HCT116 (cell line): Measurements from ENCODE around the gene PCDH9. TPM values are rescaled to one million over a fixed set of nuclear protein-coding genes. Genes with fewer than 3 reads are reported as not detected.

Experiments used
- ATAC-seq: fragments of 200-7000 bp; cut with Tn5 transposase; 2 replicates; pipeline ENCODE4 v1.9.1; 2020; ENCODE audit warnings: mild to moderate bottlenecking, moderate library complexity
- BruUV-seq: library from RNA; stranded (reverse); fragments of 400-500 nt; replicated peaks from 2 replicates; lab custom pipeline; 2021; lab: Mats Ljungman, UMichigan
- CTCF ChIA-PET: fragments of 300-600 bp; sonication (Branson Sonifier 250); formaldehyde crosslinking; loops from one replicate; lab custom pipeline; 2021; ENCODE audit warnings: antibody characterized with exemption; lab: Charles Lee
- POLR2A ChIA-PET: fragments of 300-600, 350-600 bp; sonication (Branson Sonifier 250); formaldehyde crosslinking; loops from one replicate; lab custom pipeline; 2021; ENCODE audit warnings: antibody characterized with exemption; lab: Charles Lee
- RAD21 ChIA-PET, 2 experiments: fragments of 300-600 bp; sonication (Branson Sonifier 250); formaldehyde crosslinking; loops; one replicate each; lab custom pipeline; 2023; ENCODE audit warnings: low total read pairs in 2 of 2; ENCODE audit not compliant: uncharacterized antibody in 2 of 2, unreplicated experiment in 2 of 2, low non-redundant PET in 1 of 2; lab: Charles Lee
- DNase-seq: peaks from one replicate; pipeline ENCODE4 v3.0.0-alpha.2; 2010; ENCODE audit warnings: low read depth, low spot score
- H2AFZ ChIP-seq: fragments of 200-600 bp; shearing (Covaris generic), sonication (generic); 2 replicates; pipeline ENCODE4 v1.6.1; 2017; ENCODE audit warnings: low read depth, mixed run types, mixed read lengths, antibody characterized with exemption, low read length; ENCODE audit not compliant: poor library complexity, severe bottlenecking
- H3K27ac ChIP-seq: 2 replicates; pipeline ENCODE4 v1.5.1; 2012; ENCODE audit warnings: low read depth, low read length
- H3K27me3 ChIP-seq: fragments of 200-600 bp; sonication (generic); 2 replicates; pipeline ENCODE4 v1.6.1; 2016; ENCODE audit warnings: mixed run types, low read length, mixed read lengths; ENCODE audit not compliant: insufficient read depth
- H3K36me3 ChIP-seq, 2 experiments: fragments of 200-500 bp in 1 of 2; fragments of 200-600 bp in 1 of 2; sonication (Bioruptor generic) in 1 of 2; sonication (generic) in 1 of 2; 2 replicates each; pipeline versions ENCODE4 v1.5.1 to v1.6.1; 2014 to 2016; ENCODE audit warnings: low read length in 2 of 2, inconsistent platforms in 1 of 2, mixed read lengths in 1 of 2, mixed run types in 1 of 2; ENCODE audit not compliant: insufficient read depth in 2 of 2, control insufficient read depth in 1 of 2
- H3K4me1 ChIP-seq, 2 experiments: fragments of 200-600 bp in 1 of 2; sonication (generic) in 1 of 2; 2 replicates each; pipeline versions ENCODE4 v1.5.1 to v1.6.1; 2012 to 2017; ENCODE audit warnings: low read length in 2 of 2, inconsistent platforms in 1 of 2, mild to moderate bottlenecking in 1 of 2, mixed read lengths in 1 of 2, mixed run types in 1 of 2, moderate library complexity in 1 of 2; ENCODE audit not compliant: insufficient read depth in 2 of 2, control insufficient read depth in 1 of 2
- H3K4me2 ChIP-seq: fragments of 200-600 bp; sonication (generic); 2 replicates; pipeline ENCODE4 v1.6.1; 2017; ENCODE audit warnings: mixed run types, low read length, mixed read lengths
- H3K4me3 ChIP-seq, 2 experiments: fragments of 200-600 bp in 1 of 2; sonication (generic) in 1 of 2; replicated peaks in 1 of 2; 2 replicates each; pipeline ENCODE4 v1.5.1; 2011 to 2016; ENCODE audit warnings: low read length in 2 of 2, control low read depth in 1 of 2, low read depth in 1 of 2, mild to moderate bottlenecking in 1 of 2, mixed read lengths in 1 of 2, mixed run types in 1 of 2
- H3K79me2 ChIP-seq: fragments of 200-600 bp; sonication (generic); 2 replicates; pipeline ENCODE4 v1.6.1; 2017; ENCODE audit warnings: mild to moderate bottlenecking, mixed run types, low read length, moderate library complexity, mixed read lengths; ENCODE audit not compliant: insufficient read depth
- H3K9ac ChIP-seq: fragments of 200-600 bp; sonication (generic); 2 replicates; pipeline ENCODE4 v1.6.1; 2016; ENCODE audit warnings: low read length, mixed read lengths
- H3K9me2 ChIP-seq: fragments of 200-600 bp; sonication (generic), shearing (Covaris generic); 2 replicates; pipeline ENCODE4 v1.6.1; 2017; ENCODE audit warnings: mixed run types, mild to moderate bottlenecking, moderate library complexity; ENCODE audit not compliant: insufficient read depth
- H3K9me3 ChIP-seq, 2 experiments: fragments of 200-500 bp in 1 of 2; fragments of 200-600 bp in 1 of 2; sonication (Bioruptor generic) in 1 of 2; sonication (generic) in 1 of 2; 2 replicates each; pipeline ENCODE4 v1.6.1; 2014 to 2017; ENCODE audit warnings: low read length in 2 of 2, mixed read lengths in 2 of 2, inconsistent platforms in 1 of 2, low read depth in 1 of 2, mild to moderate bottlenecking in 1 of 2, mixed run types in 1 of 2, moderate library complexity in 1 of 2; ENCODE audit not compliant: control insufficient read depth in 1 of 2, insufficient read depth in 1 of 2
- H4K20me1 ChIP-seq: fragments of 200-600 bp; sonication (generic), shearing (Covaris generic); 2 replicates; pipeline ENCODE4 v1.6.1; 2017; ENCODE audit warnings: mixed run types, mild to moderate bottlenecking, moderate library complexity; ENCODE audit not compliant: insufficient read depth
- ELF1 ChIP-seq: IDR thresholded peaks from 2 replicates; pipeline ENCODE4 v1.6.1; 2012; ENCODE audit warnings: low read depth, borderline replicate concordance
- EZH2 ChIP-seq: fragments of 200-600 bp; sonication (generic); IDR thresholded peaks from 2 replicates; pipeline ENCODE4 v1.6.1; 2017; ENCODE audit warnings: antibody characterized with exemption, mixed run types
- EZH2phosphoT487 ChIP-seq: fragments of 200-600 bp; IDR thresholded peaks from 2 replicates; pipeline ENCODE4 v1.6.1; 2018; ENCODE audit warnings: antibody characterized with exemption, borderline replicate concordance
- FOSL1 ChIP-seq: IDR thresholded peaks from 2 replicates; pipeline ENCODE4 v1.6.1; 2012; ENCODE audit warnings: low read depth
- POLR2A ChIP-seq: IDR thresholded peaks from 2 replicates; pipeline ENCODE4 v1.7.0; 2011; ENCODE audit warnings: borderline replicate concordance; ENCODE audit not compliant: insufficient read depth, insufficient read length; ENCODE audit errors: extremely low read depth
- POLR2AphosphoS5 ChIP-seq: IDR thresholded peaks from 2 replicates; pipeline ENCODE4 v1.6.1; 2011; ENCODE audit warnings: mild to moderate bottlenecking, low read depth, low read length, moderate library complexity
- TCF7L2 ChIP-seq: IDR thresholded peaks from 2 replicates; pipeline ENCODE4 v1.7.0; 2011; ENCODE audit warnings: borderline replicate concordance, inconsistent platforms; ENCODE audit not compliant: insufficient read depth, insufficient read length; ENCODE audit errors: extremely low read depth
- ZNF274 ChIP-seq: fragments of 200-500 bp; sonication (Bioruptor generic); IDR thresholded peaks from 2 replicates; pipeline ENCODE4 v1.6.1; 2014; ENCODE audit warnings: mild to moderate bottlenecking, low read depth, low read length, inconsistent platforms
- intact Hi-C: fragments of 100-400 bp; cut with micrococcal nuclease; formaldehyde crosslinking; loops from 2 replicates; pipeline ENCODE4 v1.10.0; 2022
- total RNA-seq: library from RNA; stranded (reverse); gene quantifications from one replicate; pipeline ENCODE4 v1.2.1, GENCODE V29; 2021; ENCODE audit not compliant: unreplicated experiment
- TF ChIP-seq, protein P1 (sequence below): IDR thresholded peaks from 2 replicates; pipeline ENCODE4 v1.6.1; 2012
- TF ChIP-seq, protein P2 (sequence below): IDR thresholded peaks from 2 replicates; pipeline ENCODE4 v1.6.1; 2012
- TF ChIP-seq, protein P3 (sequence below): IDR thresholded peaks from 2 replicates; pipeline ENCODE4 v1.6.1; 2011; ENCODE audit warnings: mild to moderate bottlenecking, low read length, moderate library complexity; ENCODE audit not compliant: insufficient replicate concordance; ENCODE audit errors: extremely low read depth

The PCDH9 gene
- total RNA-seq, 1 experiment from 2014 or later: 0.02 TPM

DNA sequence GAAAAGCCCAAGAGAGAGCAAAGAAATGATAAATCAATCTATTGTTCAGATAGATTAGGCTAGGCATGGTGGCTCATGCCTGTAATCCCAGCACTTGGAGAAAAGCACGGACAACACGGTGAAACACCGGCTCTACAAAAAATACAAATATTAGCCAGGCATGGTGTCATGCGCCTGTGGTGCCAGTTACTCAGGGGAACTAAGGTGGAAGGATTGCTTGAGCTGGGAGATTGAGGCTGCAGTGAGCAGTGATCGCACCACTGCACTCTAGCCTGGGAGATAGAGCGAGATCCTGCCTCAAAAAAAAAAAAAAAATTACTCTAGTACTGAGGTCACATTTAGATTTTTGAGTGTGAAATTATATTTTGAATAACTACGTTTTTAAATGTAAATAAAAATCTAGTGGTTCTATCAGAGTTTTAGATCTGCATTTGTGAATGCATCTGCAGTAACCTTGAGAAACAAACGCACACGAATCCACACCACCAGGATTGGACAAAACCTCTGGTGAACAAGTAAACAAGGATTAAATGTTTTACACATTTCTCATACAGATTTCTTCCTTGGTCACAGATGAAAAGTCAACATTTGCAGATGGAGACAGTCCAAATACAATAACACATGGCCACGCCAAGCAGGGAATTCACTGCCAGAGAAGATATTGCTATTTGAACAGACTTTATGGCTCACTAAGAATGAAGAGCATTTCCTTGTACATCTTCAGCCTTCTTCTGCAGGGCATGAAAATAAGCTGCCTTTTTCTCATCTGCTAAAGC is 917.6 kb downstream of the PCDH9 start:
- H3K4me1 ChIP-seq: no peaks in the 10 kb centered on the region
- ATAC-seq (no peak), DNase-seq (no peak)
- no peak overlapping the region for H3K9ac ChIP-seq
- RAD21 ChIA-PET: no interaction called here
- H3K27ac ChIP-seq: no peak overlapping the region
- POLR2A ChIA-PET: no interaction called here
- no peaks in the 10 kb centered on the region for H3K79me2 ChIP-seq
- no peak overlapping the region for H3K4me3 ChIP-seq
- BruUV-seq: no TSS peak
- TF ChIP-seq, protein P1, sequence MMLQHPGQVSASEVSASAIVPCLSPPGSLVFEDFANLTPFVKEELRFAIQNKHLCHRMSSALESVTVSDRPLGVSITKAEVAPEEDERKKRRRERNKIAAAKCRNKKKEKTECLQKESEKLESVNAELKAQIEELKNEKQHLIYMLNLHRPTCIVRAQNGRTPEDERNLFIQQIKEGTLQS: no peak
- TF ChIP-seq, protein P2, sequence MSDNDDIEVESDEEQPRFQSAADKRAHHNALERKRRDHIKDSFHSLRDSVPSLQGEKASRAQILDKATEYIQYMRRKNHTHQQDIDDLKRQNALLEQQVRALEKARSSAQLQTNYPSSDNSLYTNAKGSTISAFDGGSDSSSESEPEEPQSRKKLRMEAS: no peak
- TF ChIP-seq FOSL1 (no peak), POLR2AphosphoS5 (no peak), EZH2phosphoT487 (no peak), ZNF274 (no peak), POLR2A (no peak), EZH2 (no peak), TCF7L2 (no peak), ELF1 (no peak)
- TF ChIP-seq, protein P3, sequence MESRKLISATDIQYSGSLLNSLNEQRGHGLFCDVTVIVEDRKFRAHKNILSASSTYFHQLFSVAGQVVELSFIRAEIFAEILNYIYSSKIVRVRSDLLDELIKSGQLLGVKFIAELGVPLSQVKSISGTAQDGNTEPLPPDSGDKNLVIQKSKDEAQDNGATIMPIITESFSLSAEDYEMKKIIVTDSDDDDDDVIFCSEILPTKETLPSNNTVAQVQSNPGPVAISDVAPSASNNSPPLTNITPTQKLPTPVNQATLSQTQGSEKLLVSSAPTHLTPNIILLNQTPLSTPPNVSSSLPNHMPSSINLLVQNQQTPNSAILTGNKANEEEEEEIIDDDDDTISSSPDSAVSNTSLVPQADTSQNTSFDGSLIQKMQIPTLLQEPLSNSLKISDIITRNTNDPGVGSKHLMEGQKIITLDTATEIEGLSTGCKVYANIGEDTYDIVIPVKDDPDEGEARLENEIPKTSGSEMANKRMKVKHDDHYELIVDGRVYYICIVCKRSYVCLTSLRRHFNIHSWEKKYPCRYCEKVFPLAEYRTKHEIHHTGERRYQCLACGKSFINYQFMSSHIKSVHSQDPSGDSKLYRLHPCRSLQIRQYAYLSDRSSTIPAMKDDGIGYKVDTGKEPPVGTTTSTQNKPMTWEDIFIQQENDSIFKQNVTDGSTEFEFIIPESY: no peak
- intact Hi-C loops: no loop called here
- no peak overlapping the region for H2AFZ ChIP-seq
- no peaks in the 10 kb centered on the region for H4K20me1 ChIP-seq
- H3K27me3 ChIP-seq: no peaks in the 10 kb centered on the region
- no peaks in the 10 kb centered on the region for H3K36me3 ChIP-seq
- CTCF ChIA-PET: no interaction called here
- H3K9me2 ChIP-seq: no peaks in the 10 kb centered on the region
- no peaks in the 10 kb centered on the region for H3K9me3 ChIP-seq
- no peak overlapping the region for H3K4me2 ChIP-seq
